COLO829 (cell line): ENCODE measurements around the gene ADGRE2.

ENCODE experiments used
- DNase-seq: peaks from one replicate; pipeline ENCODE4 v3.0.0; 2012; ENCODE audit warnings: low spot score

ADGRE2 gene

DNA sequence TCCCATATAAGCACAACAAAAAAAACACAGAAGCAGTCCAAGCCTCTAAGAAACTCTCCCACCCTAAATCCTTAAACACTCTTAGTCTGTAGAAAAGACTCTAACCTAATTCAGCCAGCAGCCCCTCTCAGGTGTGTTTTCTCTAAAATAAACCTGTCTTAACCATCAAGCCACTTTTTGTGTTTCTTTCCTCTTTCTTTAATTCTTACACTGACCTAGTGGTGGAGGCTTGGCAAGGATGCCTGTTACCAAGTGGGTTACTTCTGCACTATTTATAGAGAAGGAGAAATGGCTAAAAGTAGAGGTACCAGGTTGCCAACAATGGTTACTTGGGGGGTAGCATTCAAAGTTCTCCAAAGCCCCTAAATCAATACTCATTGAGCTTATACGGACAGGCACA is 44.8 kb downstream of the ADGRE2 start:
- DNase-seq, result no peak

DNA sequence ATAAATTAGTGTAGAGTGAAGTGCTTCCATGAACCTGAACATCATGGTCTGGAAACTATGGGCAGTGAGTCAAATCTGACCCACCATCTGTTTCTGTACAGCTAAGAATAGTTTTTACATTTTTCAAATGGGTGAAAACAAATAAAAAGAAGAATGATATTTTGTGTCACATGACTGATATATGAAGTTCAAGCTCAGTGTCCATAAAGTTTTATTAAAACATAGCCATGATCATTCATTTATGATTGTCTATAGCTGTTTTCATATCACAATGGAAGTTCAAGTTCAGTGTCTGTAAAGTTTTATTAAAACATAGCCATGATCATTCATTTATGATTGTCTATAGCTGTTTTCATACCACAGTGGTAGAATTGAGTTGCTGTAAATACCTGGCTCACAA is 45.9 kb downstream of the ADGRE2 start:
- no peak for DNase-seq

DNA sequence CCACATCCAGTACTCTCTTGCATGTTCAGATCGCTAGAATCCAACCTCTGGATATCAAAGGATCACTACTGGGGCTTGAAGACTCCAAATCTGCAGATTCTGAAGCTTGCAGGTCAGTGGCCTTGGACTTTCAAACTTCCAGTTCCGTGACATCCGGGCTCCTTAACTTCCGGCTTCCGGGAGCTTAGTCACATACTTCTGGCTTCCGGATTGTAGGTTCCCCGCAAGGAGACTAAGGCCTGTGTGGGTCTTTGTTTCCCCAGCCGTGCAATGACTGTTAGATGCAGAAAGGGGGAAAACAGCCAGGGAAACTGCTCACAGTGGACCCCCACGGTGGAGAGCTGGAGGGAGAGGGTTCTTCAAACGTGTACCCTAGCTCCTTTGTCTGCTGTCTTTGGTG is 47.2 kb downstream of the ADGRE2 start:
- peak; percentile 12 for DNase-seq

DNA sequence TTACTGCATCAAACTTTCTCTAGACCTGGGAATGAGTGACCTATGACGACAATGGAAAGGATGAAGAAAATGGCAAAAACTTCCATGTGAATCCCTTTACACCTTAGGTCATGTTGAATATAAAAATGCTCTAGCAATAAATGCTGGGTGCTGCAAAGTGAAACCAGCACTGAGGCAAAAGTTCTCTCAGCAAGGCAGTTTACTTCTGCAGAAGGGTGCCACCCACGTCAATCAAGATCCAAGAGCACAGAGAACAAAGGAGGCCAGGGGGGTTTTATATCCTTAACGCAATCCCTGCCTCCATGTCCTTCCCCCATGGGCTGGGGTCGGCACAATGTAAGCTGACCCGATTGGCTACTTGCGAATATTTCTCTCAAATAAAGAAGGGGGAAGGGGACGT is 49.8 kb downstream of the ADGRE2 start:
- DNase-seq, result no peak

DNA sequence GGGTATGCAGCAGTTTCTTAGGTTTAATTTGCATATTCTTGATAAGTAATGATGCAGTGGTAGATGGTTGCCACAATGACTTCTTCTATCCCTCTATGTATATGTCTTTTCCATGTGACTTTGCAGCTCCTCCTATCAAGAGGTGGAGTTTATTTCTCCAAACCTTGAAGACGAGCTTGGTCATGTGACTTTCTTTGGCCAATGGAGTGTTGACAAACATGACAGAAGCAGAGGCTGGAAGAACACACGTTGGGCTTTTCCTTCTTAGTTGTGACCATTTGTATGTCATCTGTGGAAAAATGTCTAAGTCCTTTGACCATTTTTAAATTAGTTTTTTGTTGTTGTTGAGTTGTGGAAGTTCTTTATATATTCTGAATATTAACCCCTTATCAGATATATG is 56.2 kb downstream of the ADGRE2 start:
- no peak for DNase-seq

GRCh38 chr19:14719162-14719561 is 59.2 kb downstream of the ADGRE2 start:
- DNase-seq, result no peak

GRCh38 chr19:14718522-14719116 is 59.7 kb downstream of the ADGRE2 start:
- DNase-seq, result no peak

DNA sequence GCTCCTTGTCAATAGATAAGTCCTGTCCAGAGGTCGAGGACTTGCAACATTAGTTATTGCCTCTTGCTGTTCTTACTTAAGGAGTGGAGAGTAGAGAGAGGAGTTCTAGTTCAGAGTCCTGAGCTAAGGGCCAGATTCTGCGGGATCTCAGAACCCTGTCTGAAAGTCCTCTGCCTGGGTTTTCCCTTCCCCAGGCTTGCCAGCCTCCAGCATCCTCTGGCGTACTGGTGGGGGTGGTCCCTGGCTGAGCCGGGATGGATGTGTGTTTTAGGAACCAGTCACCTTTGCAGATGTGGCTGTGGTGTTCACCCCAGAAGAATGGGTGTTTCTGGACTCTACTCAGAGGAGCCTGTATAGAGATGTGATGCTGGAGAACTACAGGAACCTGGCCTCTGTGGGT is 62.5 kb downstream of the ADGRE2 start:
- no peak for DNase-seq

DNA sequence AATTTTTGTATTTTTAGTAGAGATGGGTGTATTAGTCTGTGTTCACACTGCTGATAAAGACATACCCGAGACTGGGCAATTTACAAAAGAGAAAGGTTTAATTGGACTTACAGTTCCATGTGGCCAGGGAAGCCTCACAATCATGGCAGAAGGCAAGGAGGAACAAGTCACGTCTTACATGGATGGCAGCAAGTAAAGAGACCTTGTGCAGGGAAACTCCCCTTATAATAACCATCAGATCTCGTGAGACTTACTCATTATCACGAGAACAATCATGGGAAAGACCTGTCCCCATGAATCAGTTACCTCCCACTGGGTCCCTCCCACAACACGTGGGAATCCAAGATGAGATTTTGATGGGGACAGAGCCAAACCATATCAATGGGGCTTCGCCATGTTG is 73.9 kb downstream of the ADGRE2 start:
- DNase-seq, result no peak

GRCh38 chr19:14703833-14704232 is 74.5 kb downstream of the ADGRE2 start:
- no peak for DNase-seq

DNA sequence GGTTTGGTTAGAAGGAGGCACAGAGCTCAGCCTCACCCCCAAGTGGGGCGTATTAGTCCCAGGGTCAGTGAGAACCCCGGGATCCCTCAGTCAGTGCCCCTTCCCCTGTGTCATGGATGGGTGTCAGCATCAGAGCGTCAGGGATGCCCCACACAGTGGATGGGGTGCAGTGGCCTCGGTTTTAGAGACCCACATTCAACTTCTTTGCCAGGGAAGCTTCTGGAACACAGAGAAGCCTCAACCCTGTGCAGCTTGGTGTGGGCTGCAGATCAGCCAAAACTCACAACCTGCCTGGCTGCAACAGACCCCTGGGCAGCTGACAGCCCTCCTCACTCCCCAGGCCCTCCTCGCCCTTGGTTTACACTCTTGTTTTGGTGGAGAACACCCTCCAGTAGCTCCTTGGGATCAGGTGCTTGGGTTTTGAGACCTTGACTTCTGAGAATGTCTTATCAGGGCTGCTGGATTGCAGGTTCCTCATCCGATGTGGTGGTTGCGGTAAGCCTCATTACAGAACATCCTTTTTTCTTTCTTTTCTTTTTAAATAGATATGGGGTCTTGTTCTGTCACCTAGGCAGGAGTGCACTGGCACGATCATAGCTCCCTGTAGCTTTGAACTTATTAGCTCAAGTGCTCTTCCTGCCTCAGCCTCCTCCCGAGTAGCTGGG is 77.5 kb downstream of the ADGRE2 start:
- DNase-seq, result no peak

DNA sequence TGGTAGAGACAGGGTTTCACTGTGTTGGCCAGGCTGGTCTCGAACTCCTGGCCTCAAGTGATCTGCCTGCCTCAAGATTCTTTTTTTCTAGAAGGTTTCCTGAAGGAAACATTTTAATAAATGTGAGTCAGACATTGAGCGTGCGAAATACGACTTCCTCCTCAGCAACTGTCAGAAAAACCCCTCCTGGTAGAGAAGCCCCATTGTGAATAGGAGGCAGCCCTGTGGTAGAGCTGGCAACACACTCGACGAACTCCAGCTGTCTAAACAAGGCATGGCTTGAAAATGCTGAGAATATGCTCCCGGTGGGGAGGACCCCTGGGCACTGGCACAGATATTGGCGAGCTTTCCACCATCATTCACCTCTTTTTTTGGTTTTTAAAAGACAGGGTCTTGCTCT is 78.7 kb downstream of the ADGRE2 start:
- DNase-seq, result no peak

DNA sequence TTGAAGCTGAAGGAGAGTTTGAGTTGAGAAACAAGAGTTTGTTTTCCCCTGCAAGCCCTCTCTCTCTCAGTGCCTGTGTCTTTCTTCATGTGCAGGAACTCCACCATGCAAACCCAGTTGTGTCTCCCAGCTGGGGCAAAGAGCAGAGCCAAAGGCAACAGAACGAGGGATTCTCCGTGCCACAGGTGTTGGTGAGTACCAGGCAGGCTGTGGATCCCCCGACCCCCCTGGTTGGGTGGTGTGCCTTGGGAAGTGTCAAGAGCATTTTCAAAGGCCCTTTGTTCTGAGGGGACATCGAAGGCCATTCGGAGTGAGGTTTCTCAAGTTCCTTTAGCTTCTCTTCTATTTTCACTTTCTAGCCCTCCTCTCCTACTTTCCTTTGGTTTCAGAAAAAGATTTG is 82.9 kb downstream of the ADGRE2 start:
- DNase-seq, result no peak

DNA sequence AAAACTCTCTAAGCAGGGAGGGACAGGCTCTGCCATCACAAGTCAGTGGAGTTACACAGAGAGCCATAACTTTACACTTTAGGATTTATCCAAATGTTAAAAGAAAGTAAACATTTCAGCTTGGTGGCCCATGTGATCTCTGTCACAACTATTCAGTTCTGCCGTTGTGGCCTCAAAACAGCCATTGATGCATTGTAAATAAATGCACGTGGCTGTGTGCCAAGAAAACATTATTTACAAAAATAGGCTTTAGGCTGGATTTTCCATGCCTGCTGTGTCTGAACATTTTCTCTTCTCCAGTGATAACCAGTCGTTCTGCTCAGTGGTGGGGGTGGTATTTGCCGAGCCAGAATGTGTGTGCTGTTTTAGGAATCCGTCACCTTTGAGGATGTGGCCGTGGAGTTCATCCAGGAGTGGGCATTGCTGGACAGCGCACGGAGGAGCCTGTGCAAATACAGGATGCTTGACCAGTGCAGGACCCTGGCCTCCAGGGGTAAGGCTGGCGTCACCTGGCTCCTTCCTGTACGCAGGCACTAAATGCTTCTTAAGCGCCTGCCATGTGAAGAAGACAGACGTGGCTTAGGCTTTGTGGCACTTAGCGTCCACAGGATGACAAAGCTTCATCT is 83.6 kb downstream of the ADGRE2 start:
- no peak for DNase-seq

- peak; percentile 94 for DNase-seq
These were observed 88.5 kb downstream of the ADGRE2 start, which contains the start of gene ZNF333 for GRCh38 chr19:14689598-14690503. TSS of gene ZNF333 (plus strand) at chr19:14690048. CDS start at chr19:14693492, 3,444 bp downstream.

- no peak for DNase-seq
These were observed 91.9 kb downstream of the ADGRE2 start for GRCh38 chr19:14686411-14686810.

DNA sequence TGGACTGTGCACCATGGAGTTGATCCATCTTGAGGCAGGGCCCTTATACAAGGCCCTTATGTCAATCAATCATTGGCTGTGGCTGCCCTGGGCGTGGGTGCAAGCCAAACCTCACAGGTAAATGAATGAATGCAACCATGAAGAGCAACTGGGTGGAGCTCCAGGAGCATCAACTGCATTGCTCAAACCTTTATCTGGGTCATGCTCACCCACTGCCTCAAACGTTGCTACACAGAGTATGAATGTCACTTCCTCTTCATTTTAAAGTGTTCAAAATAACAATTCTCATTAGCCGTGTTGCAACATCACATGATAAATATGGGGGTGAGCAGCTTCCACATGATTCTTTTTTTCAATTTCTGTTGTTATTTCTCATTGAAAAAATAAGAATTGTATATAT is 94.9 kb downstream of the ADGRE2 start:
- no peak for DNase-seq
